Osteocyte (in vitro differentiated cells): Measurements from ENCODE around the gene PAGE2B. TPM values are rescaled to one million over a fixed set of nuclear protein-coding genes. Genes with fewer than 3 reads are reported as not detected.
"Not testable (repeated sequence)": the region's sequence is repeated elsewhere in the genome, so short reads cannot be mapped to it uniquely, and the experiment has no call there.

Source experiments
- DNase-seq: peaks from one replicate; pipeline ENCODE4 v3.0.0; 2021; ENCODE audit warnings: mixed read lengths; ENCODE audit not compliant: unreplicated experiment; ENCODE audit errors: extremely low spot score
- H3K27ac Mint-ChIP-seq: one replicate; pipeline ENCODE4 v1.8.0; 2021; ENCODE audit warnings: mild to moderate bottlenecking, mixed read lengths; ENCODE audit not compliant: unreplicated experiment
- H3K27me3 Mint-ChIP-seq: one replicate; pipeline ENCODE4 v1.8.0; 2021; ENCODE audit warnings: mixed read lengths; ENCODE audit not compliant: unreplicated experiment
- H3K36me3 Mint-ChIP-seq: one replicate; pipeline ENCODE4 v1.8.0; 2021; ENCODE audit warnings: mixed read lengths; ENCODE audit not compliant: unreplicated experiment
- H3K4me1 Mint-ChIP-seq: one replicate; pipeline ENCODE4 v1.8.0; 2021; ENCODE audit warnings: mixed read lengths; ENCODE audit not compliant: unreplicated experiment
- H3K4me3 Mint-ChIP-seq: one replicate; pipeline ENCODE4 v1.8.0; 2021; ENCODE audit warnings: mild to moderate bottlenecking, moderate library complexity, mixed read lengths; ENCODE audit not compliant: unreplicated experiment
- H3K9me3 Mint-ChIP-seq: one replicate; pipeline ENCODE4 v1.8.0; 2021; ENCODE audit warnings: mixed read lengths; ENCODE audit not compliant: unreplicated experiment
- CTCF ChIP-seq: fragments of 200-600 bp; sonication (generic); IDR thresholded peaks from 2 replicates; pipeline ENCODE4 v1.5.0; 2021; ENCODE audit warnings: antibody characterized with exemption, mild to moderate bottlenecking, moderate library complexity
- total RNA-seq: library from RNA; stranded (reverse); gene quantifications from 2 replicates; pipeline ENCODE4 v1.2.1, GENCODE V29; 2021

PAGE2B gene
- total RNA-seq, 1 donor from 2014 or later = not detected

- no peak for TF ChIP-seq CTCF
- DNase-seq = no peak
- Mint-ChIP-seq H3K27me3 (peaks cover 8% of the 10 kb centered on the region), H3K4me3 (peak overlapping the region; percentile 15), H3K9me3 (peaks cover 9% of the 10 kb centered on the region), H3K4me1 (peaks cover 10% of the 10 kb centered on the region), H3K27ac (peak overlapping the region; percentile 39), H3K36me3 (no peaks in the 10 kb centered on the region)
These were observed 17.8 kb upstream of the PAGE2B start for GRCh38 chrX:55056820-55057674.

- Mint-ChIP-seq H3K36me3 (no peaks in the 10 kb centered on the region), H3K4me1 (peaks cover 10% of the 10 kb centered on the region), H3K9me3 (peaks cover 9% of the 10 kb centered on the region), H3K27me3 (peaks cover 11% of the 10 kb centered on the region), H3K27ac (peak overlapping the region; percentile 39), H3K4me3 (peak overlapping the region; percentile 15)
- TF ChIP-seq CTCF = peak; percentile 77
- no peak for DNase-seq
These were observed 17.1 kb upstream of the PAGE2B start for GRCh38 chrX:55057675-55058249.

GRCh38 chrX:55067180-55067579, 7.7 kb upstream of the PAGE2B start:
- H3K9me3 Mint-ChIP-seq = peaks cover 26% of the 10 kb centered on the region
- H3K4me1 Mint-ChIP-seq, DNase-seq, H3K27ac Mint-ChIP-seq, H3K36me3 Mint-ChIP-seq, H3K4me3 Mint-ChIP-seq, H3K27me3 Mint-ChIP-seq: not testable (repeated sequence)

GRCh38 chrX:55072286-55072685, 2.5 kb upstream of the PAGE2B start:
- peak; percentile 82 for DNase-seq
- H3K4me3 Mint-ChIP-seq = no peak overlapping the region
- H3K36me3 Mint-ChIP-seq = no peaks in the 10 kb centered on the region
- peaks cover 3% of the 10 kb centered on the region for H3K9me3 Mint-ChIP-seq
- H3K27me3 Mint-ChIP-seq = peaks cover 2% of the 10 kb centered on the region
- TF ChIP-seq CTCF = no peak
- H3K27ac Mint-ChIP-seq = no peak overlapping the region
- no peaks in the 10 kb centered on the region for H3K4me1 Mint-ChIP-seq

GRCh38 chrX:55088795-55089489, 14.1 kb downstream of the PAGE2B start, which contains the start of gene PAGE2:
Gene PAGE2, plus strand, starts transcription at chrX:55089018. Its CDS starts 1,003 bp downstream, at chrX:55090021.
- Mint-ChIP-seq H3K27me3 (no peaks in the 10 kb centered on the region), H3K27ac (no peak within 1 kb of the TSS), H3K4me1 (no peaks in the 10 kb centered on the region), H3K36me3 (no peaks in the 10 kb centered on the region), H3K4me3 (no peak within 1 kb of the TSS), H3K9me3 (peaks cover 12% of the 10 kb centered on the region)
- no peak for DNase-seq
- no peak for TF ChIP-seq CTCF
